ENCODE results near the gene SLX9. TPM values are rescaled to one million over a fixed set of nuclear protein-coding genes. Genes with fewer than 3 reads are reported as not detected.
A peak's percentile ranks its signal among the peaks of the same experiment; 100 is the strongest.
"Not testable (repeated sequence)": the region's sequence is repeated elsewhere in the genome, so short reads cannot be mapped to it uniquely, and the experiment has no call there.

Gene SLX9
- total and polyA plus RNA-seq, 7 experiments from 2014 or later, result 13.2 to 46.4 (median 19.2) TPM

DNA sequence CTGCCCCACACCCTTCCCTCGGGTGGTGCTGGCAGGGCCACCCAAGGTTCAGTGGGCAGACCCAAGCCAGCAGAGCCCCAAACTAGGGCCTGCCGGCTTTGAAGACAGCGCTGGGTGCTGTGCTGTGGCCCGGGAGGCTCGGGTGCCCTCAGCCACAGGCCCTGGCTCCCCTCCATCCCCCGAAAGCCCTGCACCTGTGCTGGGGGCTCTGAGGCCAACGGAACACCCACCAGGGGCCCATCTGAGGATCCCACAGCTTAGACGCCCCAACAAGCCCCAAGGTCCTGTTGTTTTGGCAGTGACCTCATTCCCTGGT, 27.7 kb upstream of the SLX9 start:
- Histone ChIP-seq H3K27ac (ENCODE audit: low read depth, low read length) (peak overlapping the region; percentile 80), H3K9me3 (ENCODE audit: control insufficient read depth in 2 of 3, low read length in 3 of 3) (no peaks in the 10 kb centered on the region), H3K36me3 (ENCODE audit: control insufficient read depth in 2 of 3, insufficient read depth in 3 of 3, low read length in 3 of 3) (peaks cover 7 to 25% (median 15%) of the 10 kb centered on the region in 3 experiments), H3K4me3 (ENCODE audit: low read length) (peak overlapping the region; percentile 49), H3K4me1 (ENCODE audit: control insufficient read depth in 2 of 2, insufficient read depth in 2 of 2, low read length in 2 of 2) (peaks cover 64 to 83% of the 10 kb centered on the region in 2 donors), H3K27me3 (ENCODE audit: control insufficient read depth in 2 of 2, insufficient read depth in 2 of 2, low read length in 2 of 2) (no peaks in the 10 kb centered on the region)
- peaks cover 58 to 90% (median 69%) of the 10 kb centered on the region in 7 donors for H3K4me1 Mint-ChIP-seq
- intact Hi-C loops (cut with micrococcal nuclease), result loop anchor here in 1 of 2 donors (5.0 kb wide), 1 partner anchor 95 kb away; the partner anchor contains the start of gene SUMO3
- ATAC-seq (no peak), DNase-seq (no peak)
- H3K27me3 Mint-ChIP-seq, result no peaks in the 10 kb centered on the region
- H3K27ac Mint-ChIP-seq, result peak overlapping the region; percentile 74 to 98 (median 93)
- POLR2A ChIA-PET, result interaction anchor here (1.0 to 17.4 kb wide), 7 partner anchors 8 to 365 kb away, joined by 4 to 569 read pairs (median 12); partner anchors contain the start of genes ITGB2, PTTG1IP and UBE2G2
- CTCF ChIA-PET, result interaction anchor here (1.4 to 5.9 kb wide), 7 partner anchors 9 to 66 kb away, joined by 3 to 44 read pairs (median 8); partner anchors contain the start of gene ITGB2
- peaks cover 0 to 34% (median 13%) of the 10 kb centered on the region in 5 donors for H3K36me3 Mint-ChIP-seq
- H3K9me3 Mint-ChIP-seq, result peaks cover 0 to 2% (median 0%) of the 10 kb centered on the region in 11 donors
- peak overlapping the region; percentile 67 to 91 (median 82) for H3K4me3 Mint-ChIP-seq

DNA sequence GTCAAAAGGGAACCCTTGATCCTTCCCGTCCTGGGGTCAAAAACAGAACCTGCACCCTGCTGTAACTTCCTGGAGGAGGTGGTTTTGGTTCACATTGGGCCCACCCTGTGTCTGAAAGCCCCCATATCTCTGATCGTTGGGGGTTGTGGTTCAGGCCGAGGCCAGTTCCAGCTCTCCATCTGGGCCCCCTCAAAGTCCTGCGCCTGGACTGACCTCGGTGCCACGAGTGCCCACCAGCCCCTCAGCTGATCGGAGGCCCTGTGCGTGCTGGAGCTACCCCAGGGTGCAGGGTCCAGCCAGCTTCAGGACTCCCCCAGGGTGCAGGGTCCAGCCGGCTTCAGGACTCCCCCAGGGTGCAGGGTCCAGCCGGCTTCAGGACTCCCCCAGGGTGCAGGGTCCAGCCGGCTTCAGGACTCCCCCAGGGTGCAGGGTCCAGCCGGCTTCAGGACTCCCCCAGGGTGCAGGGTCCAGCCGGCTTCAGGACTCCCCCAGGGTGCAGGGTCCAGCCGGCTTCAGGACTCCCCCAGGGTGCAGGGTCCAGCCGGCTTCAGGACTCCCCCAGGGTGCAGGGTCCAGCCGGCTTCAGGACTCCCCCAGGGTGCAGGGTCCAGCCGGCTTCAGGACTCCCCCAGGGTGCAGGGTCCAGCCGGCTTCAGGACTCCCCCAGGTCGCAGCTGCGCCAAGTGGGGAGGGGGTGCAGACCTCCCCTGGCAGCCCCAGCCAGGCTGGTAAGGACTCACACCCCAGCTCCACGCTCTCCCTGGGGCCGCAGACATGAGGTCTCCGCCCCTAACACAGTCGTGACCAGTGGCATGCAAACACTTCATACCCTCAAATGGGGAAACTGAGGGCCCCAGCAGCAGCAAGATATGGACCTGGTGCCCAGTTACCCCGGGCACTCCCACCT, 27.1 kb upstream of the SLX9 start:
- H3K4me3 ChIP-seq (ENCODE audit: low read length), result peak overlapping the region; percentile 49
- H3K4me1 ChIP-seq (ENCODE audit: control insufficient read depth in 2 of 2, insufficient read depth in 2 of 2, low read length in 2 of 2), result peaks cover 71 to 83% of the 10 kb centered on the region in 2 donors
- POLR2A ChIA-PET, result interaction anchor here (1.1 to 17.4 kb wide), 7 partner anchors 7 to 111 kb away, joined by 3 to 569 read pairs (median 8); partner anchors contain the start of genes ITGB2 and UBE2G2
- H3K27me3 ChIP-seq (ENCODE audit: control insufficient read depth in 2 of 2, insufficient read depth in 2 of 2, low read length in 2 of 2); H3K9me3 Mint-ChIP-seq; ATAC-seq; H3K27me3 Mint-ChIP-seq; DNase-seq; H3K9me3 ChIP-seq (ENCODE audit: control insufficient read depth in 2 of 3, low read length in 3 of 3): not testable (repeated sequence)
- Mint-ChIP-seq H3K4me3 (peak overlapping the region; percentile 77 to 100 (median 87)), H3K36me3 (peaks cover 0 to 40% (median 13%) of the 10 kb centered on the region in 5 donors), H3K27ac (peak overlapping the region; percentile 87 to 98 (median 93)), H3K4me1 (peaks cover 65 to 93% (median 76%) of the 10 kb centered on the region in 7 donors)
- CTCF ChIA-PET, result interaction anchor here (1.8 to 5.9 kb wide), 4 partner anchors 9 to 19 kb away, joined by 6 to 44 read pairs (median 13); partner anchors contain the start of gene ITGB2
- intact Hi-C loops (cut with micrococcal nuclease), result loop anchor here in 1 of 2 donors (5.0 kb wide), 1 partner anchor 95 kb away; the partner anchor contains the start of gene SUMO3
- H3K27ac ChIP-seq (ENCODE audit: low read depth, low read length), result peak overlapping the region; percentile 80
- peaks cover 7 to 24% (median 9%) of the 10 kb centered on the region in 3 experiments for H3K36me3 ChIP-seq (ENCODE audit: control insufficient read depth in 2 of 3, insufficient read depth in 3 of 3, low read length in 3 of 3)

DNA sequence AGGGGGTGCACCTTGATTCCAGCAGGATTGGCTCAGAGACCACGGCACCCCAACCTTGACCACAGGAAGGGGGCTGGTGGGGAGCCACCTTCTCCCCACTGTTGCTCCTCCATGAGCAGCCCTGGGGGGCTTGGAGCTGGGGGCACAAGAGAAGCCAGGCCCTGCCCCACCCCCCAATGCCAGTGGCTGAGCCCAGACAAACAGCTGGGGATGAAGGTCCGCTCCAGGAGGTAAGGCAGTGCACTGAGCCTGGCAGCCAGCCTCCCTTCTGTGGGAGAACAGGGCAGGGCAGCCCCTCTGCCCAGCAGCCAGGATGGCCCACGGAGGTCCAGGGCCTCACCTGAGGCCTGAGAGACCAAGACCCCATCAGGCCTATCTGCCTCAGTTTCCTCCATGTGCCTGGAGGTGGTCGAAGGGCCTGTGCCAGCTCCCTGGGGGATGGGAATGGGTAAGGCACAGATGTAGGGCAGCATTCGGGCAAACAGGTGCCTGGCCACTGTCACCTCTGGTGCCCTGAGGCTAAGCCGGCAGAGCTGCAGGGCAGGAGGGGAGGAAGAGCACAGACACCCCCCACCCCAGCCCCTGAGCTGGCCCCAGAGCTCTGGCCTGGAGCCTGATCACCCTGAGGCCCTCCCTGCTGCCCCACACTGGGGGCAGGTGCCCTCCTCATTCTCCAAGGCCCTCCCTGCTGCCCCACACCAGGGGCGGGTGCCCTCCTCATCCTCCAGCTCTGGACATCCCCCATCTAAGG, 26.2 kb upstream of the SLX9 start:
- H3K27ac ChIP-seq (ENCODE audit: low read depth, low read length), result peak overlapping the region; percentile 72
- no peaks in the 10 kb centered on the region for H3K9me3 ChIP-seq (ENCODE audit: control insufficient read depth in 2 of 3, low read length in 3 of 3)
- CTCF ChIA-PET, result interaction anchor here (0.8 to 5.9 kb wide), 6 partner anchors 8 to 215 kb away, joined by 3 to 44 read pairs (median 4); partner anchors contain the start of gene ITGB2
- DNase-seq, result no peak
- no peak for ATAC-seq
- Mint-ChIP-seq H3K36me3 (peaks cover 0 to 42% (median 10%) of the 10 kb centered on the region in 5 donors), H3K27me3 (no peaks in the 10 kb centered on the region), H3K27ac (peak overlapping the region; percentile 87 to 98 (median 95)), H3K9me3 (peaks cover 0 to 2% (median 0%) of the 10 kb centered on the region in 11 donors), H3K4me1 (peaks cover 70 to 96% (median 80%) of the 10 kb centered on the region in 7 donors), H3K4me3 (peak overlapping the region; percentile 85 to 100 (median 92))
- intact Hi-C loops (cut with micrococcal nuclease), result loop anchor here (1.0 to 5.0 kb wide), 4 partner anchors 9 to 96 kb away; partner anchors contain the start of gene SUMO3 (in 1 of the 2)
- POLR2A ChIA-PET, result interaction anchor here (0.7 to 17.4 kb wide), 9 partner anchors 6 to 112 kb away, joined by 3 to 569 read pairs (median 8); partner anchors contain the start of genes ITGB2, PTTG1IP and UBE2G2
- peaks cover 79 to 88% of the 10 kb centered on the region in 2 donors for H3K4me1 ChIP-seq (ENCODE audit: control insufficient read depth in 2 of 2, insufficient read depth in 2 of 2, low read length in 2 of 2)
- no peaks in the 10 kb centered on the region for H3K27me3 ChIP-seq (ENCODE audit: control insufficient read depth in 2 of 2, insufficient read depth in 2 of 2, low read length in 2 of 2)
- H3K36me3 ChIP-seq (ENCODE audit: control insufficient read depth in 2 of 3, insufficient read depth in 3 of 3, low read length in 3 of 3), result peaks cover 9 to 31% (median 11%) of the 10 kb centered on the region in 3 experiments
- peak overlapping the region; percentile 43 for H3K4me3 ChIP-seq (ENCODE audit: low read length)

DNA sequence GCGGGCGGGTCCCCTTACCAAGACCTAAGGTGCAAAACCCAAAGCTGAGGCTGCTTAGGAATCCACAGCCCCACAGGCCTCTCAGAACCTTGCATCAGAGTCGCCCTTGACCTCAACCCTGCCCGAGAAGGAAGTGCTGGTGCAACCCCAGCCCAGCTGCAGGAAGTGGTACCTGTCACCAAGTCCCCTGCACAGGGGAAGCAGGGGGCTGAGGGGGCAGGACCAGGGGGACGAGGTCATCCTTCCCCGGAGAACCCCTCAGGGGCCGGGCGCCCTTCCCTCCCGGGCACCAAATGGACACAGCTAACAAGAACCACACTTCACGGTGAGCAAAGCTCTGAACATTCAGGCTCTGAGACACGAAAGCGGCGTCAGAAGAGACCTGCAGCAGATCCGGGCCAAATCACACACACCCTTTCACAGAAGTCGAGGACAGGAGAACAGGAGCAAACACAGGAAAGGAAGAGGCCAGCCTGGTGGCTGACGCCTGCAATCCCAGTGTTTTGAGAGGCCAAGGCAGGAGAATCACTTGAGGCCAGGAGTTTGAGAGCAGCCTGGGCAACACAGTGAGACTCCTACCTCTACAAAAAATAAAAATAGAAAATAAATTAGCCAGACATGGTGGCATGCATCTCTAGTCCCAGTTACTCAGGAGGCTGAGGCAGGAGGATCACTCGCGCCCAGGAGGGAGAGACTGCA, 25.5 kb upstream of the SLX9 start:
- H3K4me1 ChIP-seq (ENCODE audit: control insufficient read depth in 2 of 2, insufficient read depth in 2 of 2, low read length in 2 of 2), result peaks cover 80 to 84% of the 10 kb centered on the region in 2 donors
- Mint-ChIP-seq H3K4me3 (peak overlapping the region; percentile 85 to 100 (median 92)), H3K4me1 (peaks cover 63 to 92% (median 77%) of the 10 kb centered on the region in 7 donors), H3K27me3 (no peaks in the 10 kb centered on the region), H3K36me3 (peaks cover 0 to 41% (median 9%) of the 10 kb centered on the region in 5 donors), H3K27ac (peak overlapping the region; percentile 87 to 98 (median 95)), H3K9me3 (no peaks in the 10 kb centered on the region)
- POLR2A ChIA-PET, result interaction anchor here (0.7 to 17.4 kb wide), 10 partner anchors 8 to 113 kb away, joined by 3 to 569 read pairs (median 6); partner anchors contain the start of genes PTTG1IP and UBE2G2
- H3K9me3 ChIP-seq (ENCODE audit: control insufficient read depth in 2 of 3, low read length in 3 of 3), result no peaks in the 10 kb centered on the region
- peak overlapping the region; percentile 72 for H3K27ac ChIP-seq (ENCODE audit: low read depth, low read length)
- H3K36me3 ChIP-seq (ENCODE audit: control insufficient read depth in 2 of 3, insufficient read depth in 3 of 3, low read length in 3 of 3), result peaks cover 4 to 29% (median 8%) of the 10 kb centered on the region in 3 experiments
- peak; percentile 66 for ATAC-seq
- intact Hi-C loops (cut with micrococcal nuclease), result loop anchor here (1.0 to 5.0 kb wide), 4 partner anchors 8 to 97 kb away; partner anchors contain the start of gene SUMO3 (in 1 of the 2)
- peak overlapping the region; percentile 43 for H3K4me3 ChIP-seq (ENCODE audit: low read length)
- no peaks in the 10 kb centered on the region for H3K27me3 ChIP-seq (ENCODE audit: control insufficient read depth in 2 of 2, insufficient read depth in 2 of 2, low read length in 2 of 2)
- DNase-seq, result peak in 7 of 9 donors; percentile 43 to 66 (median 51)
- CTCF ChIA-PET, result interaction anchor here (0.7 to 5.9 kb wide), 6 partner anchors 13 to 214 kb away, joined by 3 to 44 read pairs (median 5); no protein-coding TSS in a partner anchor

DNA sequence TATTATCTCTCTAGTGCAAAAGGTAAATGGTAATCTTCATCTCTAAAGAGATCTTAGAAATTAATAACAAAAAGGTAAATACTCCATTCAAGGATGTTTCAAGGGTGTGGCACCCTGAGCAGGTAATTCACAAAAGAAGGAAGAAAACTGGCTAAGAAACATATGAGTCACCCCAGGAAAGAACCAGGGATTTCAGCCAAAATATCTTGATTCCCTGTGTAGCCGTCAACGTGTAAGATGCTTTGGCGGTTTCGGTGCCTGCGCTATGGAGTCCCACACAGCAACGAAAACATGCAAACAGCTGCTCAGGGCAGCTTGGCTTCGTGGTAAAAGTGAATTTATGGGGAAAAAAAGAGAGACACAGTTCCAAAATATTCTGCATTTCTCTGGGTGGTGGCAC, 22.9 kb upstream of the SLX9 start:
- ATAC-seq (no peak), DNase-seq (no peak)
- Mint-ChIP-seq H3K9me3 (no peaks in the 10 kb centered on the region), H3K27ac (peak overlapping the region; percentile 79 to 98 (median 93)), H3K36me3 (peaks cover 4 to 47% (median 17%) of the 10 kb centered on the region in 5 donors), H3K27me3 (no peaks in the 10 kb centered on the region), H3K4me1 (peaks cover 56 to 83% (median 70%) of the 10 kb centered on the region in 7 donors), H3K4me3 (peak overlapping the region; percentile 73 to 100 (median 95))
- POLR2A ChIA-PET, result interaction anchor here (0.6 to 17.4 kb wide), 11 partner anchors 10 to 191 kb away, joined by 3 to 569 read pairs (median 4); partner anchors contain the start of gene PTTG1IP
- Histone ChIP-seq H3K4me3 (ENCODE audit: low read length) (peak overlapping the region; percentile 88), H3K9me3 (ENCODE audit: control insufficient read depth in 2 of 3, low read length in 3 of 3) (no peaks in the 10 kb centered on the region), H3K27ac (ENCODE audit: low read depth, low read length) (peak overlapping the region; percentile 72), H3K27me3 (ENCODE audit: control insufficient read depth in 2 of 2, insufficient read depth in 2 of 2, low read length in 2 of 2) (no peaks in the 10 kb centered on the region), H3K36me3 (ENCODE audit: control insufficient read depth in 2 of 3, insufficient read depth in 3 of 3, low read length in 3 of 3) (peaks cover 0 to 32% (median 4%) of the 10 kb centered on the region in 3 experiments), H3K4me1 (ENCODE audit: control insufficient read depth in 2 of 2, insufficient read depth in 2 of 2, low read length in 2 of 2) (peaks cover 61 to 63% of the 10 kb centered on the region in 2 donors)
- intact Hi-C loops (cut with micrococcal nuclease), result loop anchor here in 1 of 2 donors (2.0 kb wide), 1 partner anchor 996 kb away; no protein-coding TSS in a partner anchor
- CTCF ChIA-PET, result interaction anchor here (0.9 to 4.1 kb wide), 5 partner anchors 8 to 14 kb away, joined by 4 to 19 read pairs (median 5); no protein-coding TSS in a partner anchor
